IPS DF 6.9 (cell line): ENCODE data around the gene SLC26A8.

Experiments
- DNase-seq: peaks from one replicate; pipeline ENCODE4 v3.0.0-alpha.2; 2013; ENCODE audit warnings: low read depth, low spot score
- H3K27ac ChIP-seq: one replicate; pipeline ENCODE4 v1.5.1; 2013; ENCODE audit warnings: low read length, control low read depth
- H3K27me3 ChIP-seq: 2 replicates; pipeline ENCODE4 v1.6.1; 2013; ENCODE audit warnings: mild to moderate bottlenecking, low read length; ENCODE audit not compliant: control insufficient read depth, insufficient read depth
- H3K36me3 ChIP-seq: 2 replicates; pipeline ENCODE4 v1.6.1; 2013; ENCODE audit warnings: low read length; ENCODE audit not compliant: control insufficient read depth, insufficient read depth
- H3K4me1 ChIP-seq: 2 replicates; pipeline ENCODE4 v1.6.1; 2013; ENCODE audit warnings: low read length; ENCODE audit not compliant: control insufficient read depth, insufficient read depth
- H3K4me3 ChIP-seq: 2 replicates; pipeline ENCODE4 v1.5.1; 2013; ENCODE audit warnings: mild to moderate bottlenecking, low read length
- H3K9me3 ChIP-seq: 2 replicates; pipeline ENCODE4 v1.6.1; 2013; ENCODE audit warnings: low read length, inconsistent platforms; ENCODE audit not compliant: control insufficient read depth, insufficient read depth
- WGBS: extraction: QIAGEN DNeasy Blood & Tissue Kit; methylation state at CpG from one replicate; pipeline ENCODE4 v1.1.7; 2013; ENCODE audit warnings: mixed read lengths, missing lambda C conversion rate; ENCODE audit not compliant: insufficient read length, insufficient coverage; 5-methylcytosine and 5-hydroxymethylcytosine counted together

The SLC26A8 gene

DNA sequence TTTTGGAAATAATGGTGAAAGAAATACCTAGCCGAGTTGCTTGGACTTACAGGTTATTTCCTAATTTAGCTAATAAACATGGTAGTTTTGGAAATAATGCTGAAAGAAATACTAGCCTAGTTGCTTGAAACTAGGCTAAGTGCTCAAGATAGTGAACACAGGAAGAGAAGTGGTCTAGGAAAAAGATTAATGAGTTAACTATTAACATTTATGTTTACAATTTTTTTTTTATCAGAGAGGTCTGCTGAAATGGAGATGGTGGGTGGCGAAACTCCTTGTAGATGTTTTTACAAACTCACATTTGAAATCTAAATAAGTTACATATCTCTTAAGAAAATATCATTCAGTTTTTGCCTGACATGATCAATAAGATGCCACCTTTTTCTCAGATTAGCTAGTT lies 42.4 kb upstream of the SLC26A8 start:
- Histone ChIP-seq H3K9me3 (no peaks in the 10 kb centered on the region), H3K4me3 (no peak overlapping the region), H3K27ac (no peak overlapping the region), H3K4me1 (no peaks in the 10 kb centered on the region), H3K27me3 (no peaks in the 10 kb centered on the region), H3K36me3 (no peaks in the 10 kb centered on the region)
- WGBS, result no CpG with 5 or more reads among the region's 2 CpGs
- no peak for DNase-seq

GRCh38 chr6:36065916-36066315 lies 41.5 kb upstream of the SLC26A8 start:
- Histone ChIP-seq H3K4me3 (no peak overlapping the region), H3K27ac (no peak overlapping the region), H3K4me1 (no peaks in the 10 kb centered on the region), H3K9me3 (no peaks in the 10 kb centered on the region), H3K27me3 (no peaks in the 10 kb centered on the region), H3K36me3 (no peaks in the 10 kb centered on the region)
- no peak for DNase-seq

DNA sequence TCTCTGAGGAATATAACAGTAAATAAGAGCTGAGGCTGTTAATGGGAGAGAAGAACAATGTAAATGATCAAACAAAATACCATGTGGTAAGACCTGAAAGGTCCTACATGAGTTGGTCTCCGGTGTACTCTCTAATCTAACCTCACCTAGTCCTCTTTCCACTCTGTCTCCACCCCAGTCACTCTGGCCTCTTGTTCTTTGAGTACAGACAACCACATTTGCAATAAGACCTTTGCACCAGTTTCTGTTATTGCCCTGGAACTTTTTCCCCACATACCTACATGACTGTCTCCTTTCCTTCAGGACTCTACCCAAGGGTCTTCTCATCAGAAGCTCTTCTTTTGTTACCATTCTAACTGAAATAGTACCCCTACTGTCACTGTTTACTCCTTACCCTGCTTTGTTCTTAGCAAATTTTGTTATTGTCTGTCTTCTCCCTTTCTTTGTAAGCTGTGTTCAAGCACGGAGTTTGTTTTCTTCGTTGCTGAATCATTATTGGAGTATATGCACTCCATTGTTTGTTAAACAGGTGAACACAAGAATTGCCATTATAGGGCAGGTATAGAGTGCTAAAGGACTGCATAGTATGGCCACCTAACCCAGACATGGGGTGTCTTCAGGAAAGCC lies 40.4 kb upstream of the SLC26A8 start:
- no CpG with 5 or more reads among the region's 3 CpGs for WGBS
- Histone ChIP-seq H3K4me3 (no peak overlapping the region), H3K27ac (no peak overlapping the region), H3K36me3 (no peaks in the 10 kb centered on the region), H3K27me3 (no peaks in the 10 kb centered on the region), H3K4me1 (no peaks in the 10 kb centered on the region), H3K9me3 (no peaks in the 10 kb centered on the region)
- DNase-seq, result no peak

- WGBS, result no CpG with 5 or more reads among the region's 4 CpGs
- no peak for DNase-seq
- no peaks in the 10 kb centered on the region for H3K36me3 ChIP-seq
- H3K9me3 ChIP-seq, result no peaks in the 10 kb centered on the region
- H3K27ac ChIP-seq, result no peak overlapping the region
- no peak overlapping the region for H3K4me3 ChIP-seq
- H3K27me3 ChIP-seq, result no peaks in the 10 kb centered on the region
- H3K4me1 ChIP-seq, result no peaks in the 10 kb centered on the region
These were observed 39.0 kb upstream of the SLC26A8 start for GRCh38 chr6:36063318-36064060.

- H3K27ac ChIP-seq, result no peak overlapping the region
- no peak overlapping the region for H3K4me3 ChIP-seq
- H3K27me3 ChIP-seq, result no peaks in the 10 kb centered on the region
- no peaks in the 10 kb centered on the region for H3K9me3 ChIP-seq
- no CpG with 5 or more reads among the region's 2 CpGs for WGBS
- DNase-seq, result no peak
- H3K36me3 ChIP-seq, result no peaks in the 10 kb centered on the region
- H3K4me1 ChIP-seq, result no peaks in the 10 kb centered on the region
These were observed 37.8 kb upstream of the SLC26A8 start for GRCh38 chr6:36062247-36062646.

GRCh38 chr6:36061236-36061635 lies 36.8 kb upstream of the SLC26A8 start:
- Histone ChIP-seq H3K9me3 (no peaks in the 10 kb centered on the region), H3K27ac (no peak overlapping the region), H3K4me1 (no peaks in the 10 kb centered on the region), H3K36me3 (no peaks in the 10 kb centered on the region), H3K4me3 (no peak overlapping the region), H3K27me3 (no peaks in the 10 kb centered on the region)
- WGBS, result no CpG with 5 or more reads among the region's 2 CpGs
- no peak for DNase-seq

GRCh38 chr6:36056178-36056577 lies 31.7 kb upstream of the SLC26A8 start:
- no peak overlapping the region for H3K27ac ChIP-seq
- H3K4me3 ChIP-seq, result no peak overlapping the region
- no CpG with 5 or more reads among the region's 1 CpG for WGBS
- no peak for DNase-seq
- no peaks in the 10 kb centered on the region for H3K9me3 ChIP-seq
- H3K36me3 ChIP-seq, result no peaks in the 10 kb centered on the region
- no peaks in the 10 kb centered on the region for H3K4me1 ChIP-seq
- no peaks in the 10 kb centered on the region for H3K27me3 ChIP-seq

DNA sequence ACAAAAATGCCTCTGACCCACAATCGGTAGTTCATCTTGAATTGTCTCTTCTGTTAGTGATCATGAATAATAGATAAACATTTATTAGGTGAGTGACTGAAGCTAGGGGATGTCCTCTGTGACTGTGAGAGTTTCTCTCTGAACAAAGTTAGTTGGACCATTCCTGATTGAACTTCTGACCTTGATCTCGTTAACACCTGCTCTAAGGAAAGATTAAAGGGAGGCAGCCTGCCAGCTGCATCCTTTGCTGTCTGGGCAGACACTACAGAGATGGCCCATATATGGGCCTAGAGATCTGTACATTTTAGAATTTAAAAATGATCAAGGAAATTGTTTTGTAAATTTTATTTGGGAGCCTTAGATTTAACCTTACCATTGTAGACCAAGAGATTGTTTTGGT lies 30.5 kb upstream of the SLC26A8 start:
- H3K36me3 ChIP-seq, result no peaks in the 10 kb centered on the region
- H3K4me1 ChIP-seq, result no peaks in the 10 kb centered on the region
- no peak overlapping the region for H3K27ac ChIP-seq
- DNase-seq, result no peak
- no CpG with 5 or more reads among the region's 2 CpGs for WGBS
- no peaks in the 10 kb centered on the region for H3K9me3 ChIP-seq
- H3K4me3 ChIP-seq, result no peak overlapping the region
- no peaks in the 10 kb centered on the region for H3K27me3 ChIP-seq

DNA sequence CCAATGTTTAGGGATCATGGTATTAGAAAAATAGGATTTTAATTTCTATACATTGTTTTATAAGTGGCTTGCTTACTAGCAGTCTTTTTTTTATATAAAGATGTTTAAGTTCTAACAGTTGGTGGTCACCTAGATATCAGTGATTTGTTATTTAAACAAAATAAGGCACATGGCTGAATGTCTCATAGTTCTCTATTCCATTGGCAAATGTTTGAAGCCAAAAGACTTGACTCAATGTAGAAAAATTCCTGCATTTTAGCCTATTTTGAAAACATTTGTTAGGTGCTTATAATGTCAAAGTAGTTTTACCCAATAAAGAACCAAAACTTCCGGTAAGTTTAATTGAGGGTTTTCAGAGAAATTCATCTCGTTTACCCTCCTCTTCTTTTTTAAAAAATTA lies 30.0 kb upstream of the SLC26A8 start:
- Histone ChIP-seq H3K27ac (no peak overlapping the region), H3K9me3 (no peaks in the 10 kb centered on the region), H3K4me3 (no peak overlapping the region), H3K4me1 (no peaks in the 10 kb centered on the region), H3K36me3 (no peaks in the 10 kb centered on the region), H3K27me3 (no peaks in the 10 kb centered on the region)
- no peak for DNase-seq
- no CpG with 5 or more reads among the region's 2 CpGs for WGBS

DNA sequence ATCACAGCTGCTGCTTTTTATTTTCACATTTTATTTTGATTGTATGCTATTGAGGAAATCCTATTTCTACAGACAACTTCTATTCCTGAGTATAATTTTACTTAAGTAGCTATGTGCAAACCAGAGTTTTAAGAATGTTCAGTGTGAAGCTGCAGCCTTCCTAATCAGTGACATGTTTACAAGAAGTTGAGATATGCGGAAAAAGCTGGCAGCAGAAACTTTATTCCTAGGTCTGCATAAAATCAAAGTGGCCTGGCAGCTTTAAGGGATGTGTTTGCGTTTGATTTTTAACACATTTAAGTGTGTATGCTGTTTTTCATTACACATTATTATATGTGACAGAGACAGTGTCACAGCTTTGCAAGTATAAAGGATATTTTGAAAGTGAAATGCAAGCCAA lies 29.4 kb upstream of the SLC26A8 start:
- H3K4me3 ChIP-seq, result no peak overlapping the region
- no CpG with 5 or more reads among the region's 2 CpGs for WGBS
- H3K36me3 ChIP-seq, result no peaks in the 10 kb centered on the region
- DNase-seq, result no peak
- no peaks in the 10 kb centered on the region for H3K4me1 ChIP-seq
- no peaks in the 10 kb centered on the region for H3K9me3 ChIP-seq
- no peak overlapping the region for H3K27ac ChIP-seq
- no peaks in the 10 kb centered on the region for H3K27me3 ChIP-seq

DNA sequence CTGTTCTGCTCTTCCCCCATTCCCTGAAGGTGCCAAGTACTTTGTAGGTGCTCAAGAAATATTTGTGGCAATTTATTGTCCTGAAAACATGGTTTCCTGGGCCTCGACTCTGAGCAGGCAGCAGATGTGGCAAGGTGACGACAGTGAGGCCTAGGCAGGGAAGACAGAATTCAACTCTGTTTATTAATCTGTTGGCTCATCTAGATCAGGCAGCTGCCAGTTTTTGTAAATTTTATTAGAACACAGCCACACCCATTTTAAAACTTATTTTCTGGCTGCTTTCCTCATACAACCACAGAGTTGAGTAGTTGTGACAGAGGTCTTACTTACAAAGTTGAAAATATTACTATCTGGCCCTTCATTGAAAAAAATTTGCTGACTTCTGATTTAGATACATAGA lies 27.7 kb upstream of the SLC26A8 start:
- no peak for DNase-seq
- H3K4me1 ChIP-seq, result no peaks in the 10 kb centered on the region
- H3K9me3 ChIP-seq, result no peaks in the 10 kb centered on the region
- no peaks in the 10 kb centered on the region for H3K27me3 ChIP-seq
- no CpG with 5 or more reads among the region's 2 CpGs for WGBS
- H3K27ac ChIP-seq, result no peak overlapping the region
- H3K4me3 ChIP-seq, result no peak overlapping the region
- H3K36me3 ChIP-seq, result no peaks in the 10 kb centered on the region
